Left ventricle myocardium inferior (tissue), 1 donor: Measurements from ENCODE around the gene CLIP4. TPM values are rescaled to one million over a fixed set of nuclear protein-coding genes. Genes with fewer than 3 reads are reported as not detected.
"Not testable (repeated sequence)": the region's sequence is repeated elsewhere in the genome, so short reads cannot be mapped to it uniquely, and the experiment has no call there.

Source experiments
- DNase-seq: peaks from one replicate; pipeline ENCODE4 v3.0.0-alpha.2; 2020
- H3K27ac ChIP-seq: fragments of 200-600 bp; replicated peaks from 2 replicates; pipeline ENCODE4 v1.8.0; 2021
- H3K27me3 ChIP-seq: fragments of 200-600 bp; 2 replicates; pipeline ENCODE4 v1.8.0; 2021; ENCODE audit warnings: low read depth
- H3K36me3 ChIP-seq: fragments of 200-600 bp; 2 replicates; pipeline ENCODE4 v1.8.0; 2021
- H3K4me1 ChIP-seq: fragments of 200-600 bp; 2 replicates; pipeline ENCODE4 v1.8.0; 2021
- H3K4me3 ChIP-seq: fragments of 200-600 bp; 2 replicates; pipeline ENCODE4 v1.8.0; 2021; ENCODE audit warnings: mild to moderate bottlenecking, moderate library complexity
- H3K9me3 ChIP-seq: fragments of 200-600 bp; replicated peaks from 2 replicates; pipeline ENCODE4 v1.8.0; 2021
- intact Hi-C: fragments of 100-400 bp; cut with micrococcal nuclease; formaldehyde crosslinking; loops from one replicate; pipeline ENCODE4 v1.11.0; 2022
- total RNA-seq: library from RNA; stranded (reverse); fragmentation: NEBNext Ultra II Directional; extraction: Animal tissue kit (Norgen Biotek cat#: 25700); gene quantifications from one replicate; pipeline ENCODE4 v1.2.1, GENCODE V29; 2021
- TF ChIP-seq, protein P1 (sequence below): fragments of 200-600 bp; IDR thresholded peaks from 2 replicates; pipeline ENCODE4 v1.8.0; 2021; ENCODE audit warnings: antibody characterized with exemption, mild to moderate bottlenecking, borderline replicate concordance
- donor health status: DM: no; HTN: yes; CAD: no; lungs with severe emphysema.

Gene CLIP4
- total RNA-seq, 1 donor from 2014 or later, result 33.6 TPM

DNA sequence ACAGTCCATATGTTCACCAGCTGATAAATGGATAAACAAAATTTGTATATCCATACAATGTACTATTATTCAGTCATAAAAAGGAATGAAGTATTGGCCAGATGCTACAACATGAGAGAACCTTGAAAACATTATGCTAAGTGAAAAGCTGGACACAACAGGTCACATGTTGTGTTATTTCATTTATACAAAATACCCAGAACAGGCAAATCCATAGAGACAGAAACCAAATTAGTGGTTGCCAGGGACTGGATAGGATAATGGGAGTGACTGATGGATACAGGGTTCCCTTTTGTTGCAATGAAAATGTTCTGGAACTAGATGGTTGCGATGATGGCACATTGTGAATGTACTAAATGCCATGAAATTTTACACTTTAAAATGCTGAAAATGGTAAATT lies 30.7 kb upstream of the CLIP4 start:
- TF ChIP-seq, protein P1, sequence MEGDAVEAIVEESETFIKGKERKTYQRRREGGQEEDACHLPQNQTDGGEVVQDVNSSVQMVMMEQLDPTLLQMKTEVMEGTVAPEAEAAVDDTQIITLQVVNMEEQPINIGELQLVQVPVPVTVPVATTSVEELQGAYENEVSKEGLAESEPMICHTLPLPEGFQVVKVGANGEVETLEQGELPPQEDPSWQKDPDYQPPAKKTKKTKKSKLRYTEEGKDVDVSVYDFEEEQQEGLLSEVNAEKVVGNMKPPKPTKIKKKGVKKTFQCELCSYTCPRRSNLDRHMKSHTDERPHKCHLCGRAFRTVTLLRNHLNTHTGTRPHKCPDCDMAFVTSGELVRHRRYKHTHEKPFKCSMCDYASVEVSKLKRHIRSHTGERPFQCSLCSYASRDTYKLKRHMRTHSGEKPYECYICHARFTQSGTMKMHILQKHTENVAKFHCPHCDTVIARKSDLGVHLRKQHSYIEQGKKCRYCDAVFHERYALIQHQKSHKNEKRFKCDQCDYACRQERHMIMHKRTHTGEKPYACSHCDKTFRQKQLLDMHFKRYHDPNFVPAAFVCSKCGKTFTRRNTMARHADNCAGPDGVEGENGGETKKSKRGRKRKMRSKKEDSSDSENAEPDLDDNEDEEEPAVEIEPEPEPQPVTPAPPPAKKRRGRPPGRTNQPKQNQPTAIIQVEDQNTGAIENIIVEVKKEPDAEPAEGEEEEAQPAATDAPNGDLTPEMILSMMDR, result no peak
- Histone ChIP-seq H3K9me3 (peaks cover 21% of the 10 kb centered on the region), H3K27me3 (no peaks in the 10 kb centered on the region), H3K27ac (no peak overlapping the region), H3K36me3 (peaks cover 13% of the 10 kb centered on the region), H3K4me1 (no peaks in the 10 kb centered on the region), H3K4me3 (no peak overlapping the region)
- intact Hi-C loops, result no loop called here
- no peak for DNase-seq

DNA sequence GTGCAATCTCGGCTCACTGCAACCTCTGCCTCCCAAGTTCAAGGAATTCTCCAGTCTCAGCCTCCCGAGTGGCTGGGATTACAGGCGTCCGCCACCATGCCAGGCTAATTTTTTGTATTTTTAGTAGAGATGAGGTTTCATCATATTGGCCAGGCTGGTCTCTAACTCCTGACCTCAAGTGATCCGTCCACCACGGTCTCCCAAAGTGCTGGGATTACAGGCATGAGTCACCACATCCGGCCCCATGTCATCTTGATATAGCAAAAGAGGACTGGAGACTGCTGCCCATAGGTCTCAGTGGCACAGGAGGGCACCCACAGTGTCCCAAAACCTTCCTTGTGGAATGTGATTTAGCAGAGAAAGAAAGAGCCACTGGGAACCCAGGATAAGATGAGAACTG lies 24.9 kb upstream of the CLIP4 start:
- DNase-seq, H3K27ac ChIP-seq, H3K36me3 ChIP-seq, H3K9me3 ChIP-seq, H3K4me1 ChIP-seq, H3K27me3 ChIP-seq, H3K4me3 ChIP-seq, intact Hi-C loops: not testable (repeated sequence)

DNA sequence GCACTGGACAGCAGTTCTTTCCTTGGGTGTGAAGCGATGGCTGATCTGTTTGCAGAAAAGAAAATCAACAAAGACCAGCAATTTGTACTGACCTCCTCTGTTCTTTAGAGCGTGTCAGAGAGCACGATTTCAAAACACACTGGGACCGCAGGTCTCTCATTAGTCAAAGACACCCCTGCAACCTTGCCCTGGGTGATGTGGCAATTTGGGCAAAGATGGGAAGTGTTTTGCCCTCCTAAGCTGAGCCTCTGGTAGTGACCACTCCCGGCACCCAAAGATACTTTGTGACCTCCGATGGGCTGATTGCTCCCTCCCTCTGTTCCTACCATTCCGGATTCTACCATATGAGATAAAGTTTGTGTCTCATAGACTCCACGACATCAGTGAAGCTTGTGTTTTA lies 18.2 kb upstream of the CLIP4 start:
- intact Hi-C loops, result no loop called here
- Histone ChIP-seq H3K27ac (no peak overlapping the region), H3K4me1 (no peaks in the 10 kb centered on the region), H3K27me3 (no peaks in the 10 kb centered on the region), H3K9me3 (no peaks in the 10 kb centered on the region), H3K36me3 (no peaks in the 10 kb centered on the region), H3K4me3 (no peak overlapping the region)
- TF ChIP-seq, protein P1, result no peak
- no peak for DNase-seq

DNA sequence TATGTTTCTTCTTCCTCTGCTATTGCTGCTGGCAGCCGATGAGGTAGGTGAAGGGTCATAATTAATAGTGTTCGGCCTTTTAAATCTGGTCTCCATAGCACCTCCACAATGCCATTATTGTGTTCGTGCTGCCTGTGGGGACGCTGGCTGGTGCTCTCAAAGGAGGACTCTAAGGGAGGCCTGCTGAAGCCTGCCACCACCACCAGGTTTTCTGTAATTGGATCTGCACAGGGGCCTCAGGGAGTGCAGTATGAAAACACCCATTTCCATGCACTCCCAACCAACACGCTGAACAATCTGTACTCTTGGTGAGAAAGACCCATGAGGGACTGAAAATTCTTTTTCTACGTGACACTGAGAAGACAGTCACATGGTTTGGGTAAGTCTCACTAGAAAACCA lies 17.6 kb upstream of the CLIP4 start:
- Histone ChIP-seq H3K9me3 (no peaks in the 10 kb centered on the region), H3K4me1 (no peaks in the 10 kb centered on the region), H3K36me3 (no peaks in the 10 kb centered on the region), H3K27me3 (no peaks in the 10 kb centered on the region), H3K4me3 (no peak overlapping the region), H3K27ac (no peak overlapping the region)
- DNase-seq, result no peak
- intact Hi-C loops, result no loop called here
- TF ChIP-seq, protein P1, result no peak

DNA sequence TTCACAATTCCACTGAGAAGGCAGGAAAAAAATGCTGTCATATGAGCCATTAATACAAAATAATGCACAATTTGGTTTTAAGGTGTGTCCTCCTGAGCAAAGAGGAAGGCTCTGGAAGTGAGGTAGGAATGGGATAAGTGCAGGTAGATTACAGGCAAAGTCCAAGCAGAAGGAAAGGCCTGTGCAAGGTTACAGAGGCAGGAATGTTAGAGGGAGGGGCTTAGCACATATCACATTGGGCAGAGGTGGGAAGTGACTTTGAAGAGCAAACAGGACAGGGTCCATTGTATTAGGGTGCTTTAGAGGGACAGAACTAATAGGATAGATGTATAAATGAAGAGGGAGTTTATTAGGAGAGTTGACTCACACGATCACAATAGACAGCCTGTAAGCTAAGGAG lies 14.7 kb upstream of the CLIP4 start:
- Histone ChIP-seq H3K9me3 (no peaks in the 10 kb centered on the region), H3K4me1 (no peaks in the 10 kb centered on the region), H3K27ac (no peak overlapping the region), H3K4me3 (no peak overlapping the region), H3K27me3 (no peaks in the 10 kb centered on the region), H3K36me3 (no peaks in the 10 kb centered on the region)
- intact Hi-C loops, result no loop called here
- TF ChIP-seq, protein P1, result no peak
- DNase-seq, result no peak

DNA sequence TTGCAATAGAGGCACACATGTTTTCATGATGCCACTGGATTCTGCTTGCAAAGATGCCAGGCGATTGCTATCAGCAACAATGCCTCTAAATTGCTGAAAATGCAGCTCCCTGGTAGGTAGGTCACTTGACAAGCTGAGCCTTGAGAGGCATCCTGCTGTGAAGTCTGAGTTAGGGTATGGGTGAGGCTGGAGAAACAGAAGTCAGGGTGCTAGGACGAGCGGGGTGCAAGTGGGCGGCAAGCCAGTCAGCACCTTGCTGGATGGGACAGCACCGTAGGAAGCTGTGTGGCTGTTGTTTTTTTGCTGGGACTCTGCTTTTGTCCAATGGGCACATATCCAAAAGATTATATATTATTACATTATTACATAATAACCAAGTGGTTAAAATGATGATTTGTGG lies 10.5 kb upstream of the CLIP4 start:
- Histone ChIP-seq H3K36me3 (no peaks in the 10 kb centered on the region), H3K27me3 (no peaks in the 10 kb centered on the region), H3K4me3 (no peak overlapping the region), H3K4me1 (no peaks in the 10 kb centered on the region), H3K27ac (no peak overlapping the region), H3K9me3 (no peaks in the 10 kb centered on the region)
- intact Hi-C loops, result no loop called here
- DNase-seq, result no peak
- TF ChIP-seq, protein P1, result no peak
